T-helper 2 cell treated with Interferon-gamma antibody and Interleukin-4, amounts not matched to agents 5 μg/mL and 100 μg/mL, for 36 hours (primary cell): Measurements from ENCODE around the gene ERGIC1.
"Not testable (repeated sequence)": the region's sequence is repeated elsewhere in the genome, so short reads cannot be mapped to it uniquely, and the experiment has no call there.

Experiments used
- DNase-seq: peaks from one replicate; pipeline ENCODE4 v3.0.0; 2021; ENCODE audit warnings: low spot score
- H3K27ac Mint-ChIP-seq: one replicate; pipeline ENCODE4 v1.8.0; 2021; ENCODE audit warnings: mild to moderate bottlenecking, mixed read lengths
- H3K27me3 Mint-ChIP-seq: one replicate; pipeline ENCODE4 v1.8.0; 2021; ENCODE audit warnings: low read depth, mixed read lengths
- H3K36me3 Mint-ChIP-seq: one replicate; pipeline ENCODE4 v1.8.0; 2021; ENCODE audit warnings: low read depth, mixed read lengths
- H3K4me1 Mint-ChIP-seq: one replicate; pipeline ENCODE4 v1.8.0; 2021; ENCODE audit warnings: low read depth, mixed read lengths
- H3K4me3 Mint-ChIP-seq: one replicate; pipeline ENCODE4 v1.8.0; 2022; ENCODE audit warnings: mild to moderate bottlenecking, moderate library complexity, mixed read lengths
- H3K9me3 Mint-ChIP-seq: one replicate; pipeline ENCODE4 v1.8.0; 2021; ENCODE audit warnings: mixed read lengths

The ERGIC1 gene

GRCh38 chr5:172843825-172844576 lies 9.9 kb downstream of the ERGIC1 start:
- Mint-ChIP-seq H3K27ac (no peak overlapping the region), H3K27me3 (no peaks in the 10 kb centered on the region), H3K4me3 (no peak overlapping the region), H3K9me3 (no peaks in the 10 kb centered on the region), H3K4me1 (no peaks in the 10 kb centered on the region), H3K36me3 (no peaks in the 10 kb centered on the region)
- DNase-seq: no peak

GRCh38 chr5:172844577-172844838 lies 10.5 kb downstream of the ERGIC1 start:
- Mint-ChIP-seq H3K9me3 (no peaks in the 10 kb centered on the region), H3K4me1 (peaks cover 2% of the 10 kb centered on the region), H3K36me3 (no peaks in the 10 kb centered on the region), H3K27ac (no peak overlapping the region), H3K4me3 (no peak overlapping the region), H3K27me3 (no peaks in the 10 kb centered on the region)
- DNase-seq: no peak

- no peak overlapping the region for H3K27ac Mint-ChIP-seq
- DNase-seq: no peak
- H3K9me3 Mint-ChIP-seq: no peaks in the 10 kb centered on the region
- H3K27me3 Mint-ChIP-seq: no peaks in the 10 kb centered on the region
- no peaks in the 10 kb centered on the region for H3K36me3 Mint-ChIP-seq
- no peak overlapping the region for H3K4me3 Mint-ChIP-seq
- H3K4me1 Mint-ChIP-seq: peaks cover 6% of the 10 kb centered on the region
Measured at GRCh38 chr5:172845154-172845553, 11.1 kb downstream of the ERGIC1 start.

- H3K36me3 Mint-ChIP-seq: no peaks in the 10 kb centered on the region
- H3K4me1 Mint-ChIP-seq: peaks cover 6% of the 10 kb centered on the region
- no peak for DNase-seq
- H3K27ac Mint-ChIP-seq: no peak overlapping the region
- H3K9me3 Mint-ChIP-seq: no peaks in the 10 kb centered on the region
- H3K27me3 Mint-ChIP-seq: no peaks in the 10 kb centered on the region
- H3K4me3 Mint-ChIP-seq: no peak overlapping the region
Measured at GRCh38 chr5:172845576-172845975, 11.5 kb downstream of the ERGIC1 start.

GRCh38 chr5:172846249-172846648 lies 12.2 kb downstream of the ERGIC1 start:
- H3K27me3 Mint-ChIP-seq: no peaks in the 10 kb centered on the region
- no peaks in the 10 kb centered on the region for H3K9me3 Mint-ChIP-seq
- DNase-seq: no peak

GRCh38 chr5:172846677-172847076 lies 12.6 kb downstream of the ERGIC1 start:
- DNase-seq: no peak
- H3K36me3 Mint-ChIP-seq: no peaks in the 10 kb centered on the region
- no peak overlapping the region for H3K4me3 Mint-ChIP-seq
- peaks cover 6% of the 10 kb centered on the region for H3K4me1 Mint-ChIP-seq
- H3K9me3 Mint-ChIP-seq: no peaks in the 10 kb centered on the region
- no peak overlapping the region for H3K27ac Mint-ChIP-seq
- no peaks in the 10 kb centered on the region for H3K27me3 Mint-ChIP-seq

More at GRCh38 chr5:172846249-172846648, 12.2 kb downstream of the ERGIC1 start:
- peaks cover 6% of the 10 kb centered on the region for H3K4me1 Mint-ChIP-seq
- H3K27ac Mint-ChIP-seq: no peak overlapping the region
- no peak overlapping the region for H3K4me3 Mint-ChIP-seq
- no peaks in the 10 kb centered on the region for H3K36me3 Mint-ChIP-seq

GRCh38 chr5:172847584-172847983 lies 13.5 kb downstream of the ERGIC1 start:
- not testable (repeated sequence) for H3K27ac Mint-ChIP-seq, DNase-seq, H3K4me3 Mint-ChIP-seq, H3K27me3 Mint-ChIP-seq, H3K9me3 Mint-ChIP-seq, H3K4me1 Mint-ChIP-seq, H3K36me3 Mint-ChIP-seq

- no peaks in the 10 kb centered on the region for H3K36me3 Mint-ChIP-seq
- H3K4me3 Mint-ChIP-seq: no peak overlapping the region
- H3K27me3 Mint-ChIP-seq: no peaks in the 10 kb centered on the region
- no peaks in the 10 kb centered on the region for H3K9me3 Mint-ChIP-seq
- peaks cover 12% of the 10 kb centered on the region for H3K4me1 Mint-ChIP-seq
- H3K27ac Mint-ChIP-seq: no peak overlapping the region
- no peak for DNase-seq
Measured at GRCh38 chr5:172848419-172848818, 14.4 kb downstream of the ERGIC1 start.

- Mint-ChIP-seq H3K36me3 (no peaks in the 10 kb centered on the region), H3K4me3 (no peak overlapping the region), H3K4me1 (peaks cover 18% of the 10 kb centered on the region), H3K27ac (peak overlapping the region; percentile 43), H3K9me3 (no peaks in the 10 kb centered on the region), H3K27me3 (no peaks in the 10 kb centered on the region)
- no peak for DNase-seq
Measured at GRCh38 chr5:172849606-172850453, 15.8 kb downstream of the ERGIC1 start.

- peaks cover 18% of the 10 kb centered on the region for H3K4me1 Mint-ChIP-seq
- no peaks in the 10 kb centered on the region for H3K27me3 Mint-ChIP-seq
- H3K9me3 Mint-ChIP-seq: no peaks in the 10 kb centered on the region
- no peak overlapping the region for H3K27ac Mint-ChIP-seq
- H3K4me3 Mint-ChIP-seq: no peak overlapping the region
- no peaks in the 10 kb centered on the region for H3K36me3 Mint-ChIP-seq
- no peak for DNase-seq
Measured at GRCh38 chr5:172850454-172850797, 16.4 kb downstream of the ERGIC1 start.

GRCh38 chr5:172851254-172851653 lies 17.2 kb downstream of the ERGIC1 start:
- H3K4me1 Mint-ChIP-seq: peaks cover 18% of the 10 kb centered on the region
- not testable (repeated sequence) for H3K9me3 Mint-ChIP-seq, H3K27ac Mint-ChIP-seq, DNase-seq, H3K4me3 Mint-ChIP-seq, H3K27me3 Mint-ChIP-seq, H3K36me3 Mint-ChIP-seq

GRCh38 chr5:172852490-172853354 lies 18.7 kb downstream of the ERGIC1 start:
- Mint-ChIP-seq H3K4me3 (no peak overlapping the region), H3K4me1 (peaks cover 18% of the 10 kb centered on the region), H3K27ac (peak overlapping the region; percentile 11), H3K9me3 (no peaks in the 10 kb centered on the region), H3K27me3 (no peaks in the 10 kb centered on the region), H3K36me3 (no peaks in the 10 kb centered on the region)
- no peak for DNase-seq

- Mint-ChIP-seq H3K4me3 (no peak overlapping the region), H3K27me3 (no peaks in the 10 kb centered on the region), H3K9me3 (no peaks in the 10 kb centered on the region), H3K4me1 (peaks cover 18% of the 10 kb centered on the region), H3K27ac (no peak overlapping the region), H3K36me3 (no peaks in the 10 kb centered on the region)
- DNase-seq: no peak
Measured at GRCh38 chr5:172853355-172853975, 19.4 kb downstream of the ERGIC1 start.

- DNase-seq: no peak
- Mint-ChIP-seq H3K4me3 (no peak overlapping the region), H3K9me3 (no peaks in the 10 kb centered on the region), H3K27ac (no peak overlapping the region), H3K36me3 (no peaks in the 10 kb centered on the region), H3K4me1 (peaks cover 17% of the 10 kb centered on the region), H3K27me3 (no peaks in the 10 kb centered on the region)
Measured at GRCh38 chr5:172854451-172854871, 20.4 kb downstream of the ERGIC1 start.
